HepG2 (cell line): ENCODE measurements around the gene CD320. TPM values are rescaled to one million over a fixed set of nuclear protein-coding genes. Genes with fewer than 3 reads are reported as not detected.

Experiments
- ATAC-seq: fragments of 200-7000 bp; cut with Tn5 transposase; 3 replicates; pipeline ENCODE4 v1.9.1; 2020; ENCODE audit warnings: mild to moderate bottlenecking, moderate library complexity
- BruUV-seq: library from RNA; stranded (reverse); fragments of 400-500 nt; replicated peaks from 2 replicates; lab custom pipeline; 2021; lab: Mats Ljungman, UMichigan
- CTCF ChIA-PET: fragments of 300-600 bp; formaldehyde crosslinking; extraction: SDS; loops from one replicate; lab custom pipeline; 2021; ENCODE audit warnings: low total read pairs, inconsistent platforms, low intra/inter-chr PET ratio; lab: Yijun Ruan, JAX
- POLR2A ChIA-PET: fragments of 350-600 bp; sonication (Branson Sonifier 250); formaldehyde crosslinking; loops from one replicate; lab custom pipeline; 2020; ENCODE audit warnings: antibody characterized with exemption, inconsistent platforms; lab: Yijun Ruan, JAX
- DNase-seq: peaks from one replicate; pipeline ENCODE4 v3.0.0-alpha.2; 2015; ENCODE audit warnings: low spot score
- FAIRE-seq: peaks from 3 replicates; lab custom pipeline; 2011; peaks lifted over from hg19 to GRCh38; lab: Jason Lieb, UNC
- H2AFZ ChIP-seq: one replicate; pipeline ENCODE4 v1.6.1; 2011; ENCODE audit warnings: low read length, inconsistent platforms
- H3K27ac ChIP-seq: fragments of 300-600 bp; 3 replicates; pipeline ENCODE4 v1.8.0; 2011; ENCODE audit warnings: mixed run types, mild to moderate bottlenecking, mixed read lengths, low read length, inconsistent platforms; ENCODE audit not compliant: insufficient read depth; ENCODE audit errors: extremely low read length
- H3K27me3 ChIP-seq, 2 experiments: fragments of 200-600 bp in 1 of 2; 2 replicates in 1 of 2; 3 replicates in 1 of 2; pipeline versions ENCODE4 v1.6.0 to v1.8.0; 2011; ENCODE audit warnings: low read length in 2 of 2, mild to moderate bottlenecking in 2 of 2, moderate library complexity in 2 of 2, inconsistent platforms in 1 of 2; ENCODE audit not compliant: insufficient read depth in 2 of 2, control insufficient read depth in 1 of 2
- H3K36me3 ChIP-seq, 2 experiments: fragments of 200-600 bp in 1 of 2; replicated peaks in 1 of 2; 2 replicates in 1 of 2; 3 replicates in 1 of 2; pipeline versions ENCODE4 v1.5.1 to v1.8.0; 2011; ENCODE audit warnings: low read length in 2 of 2, inconsistent platforms in 1 of 2; ENCODE audit not compliant: insufficient read depth in 2 of 2, control insufficient read depth in 1 of 2
- H3K4me1 ChIP-seq: 2 replicates; pipeline ENCODE4 v1.5.1; 2012; ENCODE audit warnings: low read length, inconsistent platforms; ENCODE audit not compliant: insufficient read depth
- H3K4me2 ChIP-seq: 2 replicates; pipeline ENCODE4 v1.6.0; 2011; ENCODE audit warnings: low read depth, low read length, inconsistent platforms
- H3K4me3 ChIP-seq, 3 experiments: fragments of 200-600 bp in 1 of 3; sonication (generic), shearing (Covaris generic) in 1 of 3; replicated peaks in 1 of 3; 2 replicates each; pipeline ENCODE4 v1.5.1; 2011 to 2016; ENCODE audit warnings: low read length in 3 of 3, inconsistent platforms in 2 of 3, low read depth in 2 of 3, mild to moderate bottlenecking in 2 of 3, control low read depth in 1 of 3, mixed read lengths in 1 of 3; ENCODE audit not compliant: insufficient read depth in 1 of 3
- H3K79me2 ChIP-seq: one replicate; pipeline ENCODE4 v1.6.1; 2011; ENCODE audit warnings: low read length, inconsistent platforms; ENCODE audit not compliant: insufficient read depth
- H3K9ac ChIP-seq: 2 replicates; pipeline ENCODE4 v1.6.0; 2011; ENCODE audit warnings: mild to moderate bottlenecking, low read depth, low read length, inconsistent platforms; ENCODE audit not compliant: insufficient read depth
- H3K9me3 ChIP-seq: 2 replicates; pipeline ENCODE4 v1.5.1; 2012; ENCODE audit warnings: mild to moderate bottlenecking, low read length
- H4K20me1 ChIP-seq: 2 replicates; pipeline ENCODE4 v1.6.0; 2011; ENCODE audit warnings: inconsistent platforms, mild to moderate bottlenecking, low read length, moderate library complexity; ENCODE audit not compliant: insufficient read depth
- GTF3A ChIP-seq: sonication (generic); formaldehyde crosslinking; conservative IDR thresholded peaks from 2 replicates; pipeline ENCODE4 v1.4.0; 2020; ENCODE audit warnings: mild to moderate bottlenecking, missing genetic modification reagents
- JUND ChIP-seq: sonication (generic); formaldehyde crosslinking; IDR thresholded peaks from 2 replicates; pipeline ENCODE4 v1.8.0; 2022; ENCODE audit warnings: mild to moderate bottlenecking, missing genetic modification reagents
- MAZ ChIP-seq, 2 experiments: sonication (generic) in 1 of 2; formaldehyde crosslinking in 1 of 2; IDR thresholded peaks; 2 replicates each; pipeline versions ENCODE4 v1.5.0 to v1.6.1; 2012 to 2020; ENCODE audit warnings: low read depth in 2 of 2, mild to moderate bottlenecking in 2 of 2, borderline replicate concordance in 1 of 2, improper control_type of control experiment in 1 of 2, low read length in 1 of 2, missing genetic modification reagents in 1 of 2, moderate library complexity in 1 of 2
- NFIB ChIP-seq: sonication (generic); formaldehyde crosslinking; IDR thresholded peaks from 2 replicates; pipeline ENCODE4 v1.9.0; 2021; ENCODE audit warnings: missing genetic modification reagents, mild to moderate bottlenecking, borderline replicate concordance
- RARA ChIP-seq: IDR thresholded peaks from 2 replicates; pipeline ENCODE4 v1.6.1; 2016; ENCODE audit warnings: missing genetic modification reagents, missing compliant biosample characterization
- RFX5 ChIP-seq: IDR thresholded peaks from 2 replicates; pipeline ENCODE4 v1.6.1; 2011; ENCODE audit warnings: low read depth, low read length, improper control_type of control experiment
- SRSF1 ChIP-seq: fragments of 200-400 bp; formaldehyde crosslinking; optimal IDR thresholded peaks from 2 replicates; pipeline ENCODE3; 2017; ENCODE audit warnings: mild to moderate bottlenecking, low read depth, low read length, moderate library complexity
- UBTF ChIP-seq: sonication (generic); formaldehyde crosslinking; IDR thresholded peaks from 2 replicates; pipeline ENCODE4 v1.4.0; 2020; ENCODE audit warnings: mild to moderate bottlenecking, missing genetic modification reagents
- ZBTB2 ChIP-seq: sonication (generic); formaldehyde crosslinking; IDR thresholded peaks from 2 replicates; pipeline ENCODE4 v1.8.0; 2022; ENCODE audit warnings: low read depth, missing genetic modification reagents
- ZFX ChIP-seq: sonication (generic); formaldehyde crosslinking; IDR thresholded peaks from 2 replicates; pipeline ENCODE4 v1.4.0; 2020; ENCODE audit warnings: mild to moderate bottlenecking, low read depth, missing genetic modification reagents, moderate library complexity
- ZFY ChIP-seq: sonication (generic); formaldehyde crosslinking; IDR thresholded peaks from 2 replicates; pipeline ENCODE4 v1.4.0; 2020; ENCODE audit warnings: missing genetic modification reagents
- ZNF230 ChIP-seq: sonication (generic); formaldehyde crosslinking; IDR thresholded peaks from 2 replicates; pipeline ENCODE4 v1.4.0; 2020; ENCODE audit warnings: mild to moderate bottlenecking, missing genetic modification reagents
- ZNF441 ChIP-seq: sonication (generic); formaldehyde crosslinking; IDR thresholded peaks from 2 replicates; pipeline ENCODE4 v1.7.0; 2021; ENCODE audit warnings: missing genetic modification reagents, borderline replicate concordance
- ZZZ3 ChIP-seq: sonication (generic); formaldehyde crosslinking; IDR thresholded peaks from 2 replicates; pipeline ENCODE4 v1.4.0; 2020; ENCODE audit warnings: missing genetic modification reagents, mild to moderate bottlenecking, borderline replicate concordance
- WGBS: methylation state at CpG from one replicate; pipeline ENCODE4 v1.1.6; 2017; ENCODE audit warnings: low lambda C conversion rate; 5-methylcytosine and 5-hydroxymethylcytosine counted together
- in situ Hi-C: cut with HindIII; loops from 2 replicates; pipeline ENCODE4 v1.10.0; 2017; ENCODE audit warnings: low pct_unique_long_range_greater_than_20kb; ENCODE audit not compliant: extremely low pct_ligation_motif_present
- intact Hi-C: fragments of 100-400 bp; cut with micrococcal nuclease; formaldehyde crosslinking; loops from one replicate; pipeline ENCODE4 v1.10.0; 2022; ENCODE audit not compliant: unreplicated experiment
- polyA plus RNA-seq, 8 experiments: library from polyadenylated mRNA; depleted of rRNA in 3 of 8; stranded (reverse) in 7 of 8; unstranded in 1 of 8; fragments of >200 nt; fragmentation: Illumina TruSeq in 4 of 8; extraction: Trizol in 4 of 8; gene quantifications; 2 replicates each; pipeline versions ENCODE4 v1.2.1 to v1.2.3, GENCODE V29; 2011 to 2016; ENCODE audit warnings: low read depth in 4 of 8, missing spikeins in 1 of 8, mixed read lengths in 1 of 8; ENCODE audit not compliant: insufficient read depth in 1 of 8
- total RNA-seq, 5 experiments: library from RNA; depleted of rRNA; stranded (reverse); fragments of >200 nt; fragmentation: Illumina TruSeq; extraction: Trizol; gene quantifications; 2 replicates each; pipeline ENCODE4 v1.2.3, GENCODE V29; 2016; ENCODE audit warnings: low read depth in 1 of 5
- TF ChIP-seq, protein P1 (sequence below): IDR thresholded peaks from 2 replicates; pipeline ENCODE4 v1.6.1; 2012; ENCODE audit warnings: inconsistent platforms
- TF ChIP-seq, protein P2 (sequence below): sonication (generic); formaldehyde crosslinking; conservative IDR thresholded peaks from 2 replicates; pipeline ENCODE4 v1.4.0; 2020; ENCODE audit warnings: missing genetic modification reagents

CD320 gene
- total and polyA plus RNA-seq, 2 of the 13 experiments (the other 11 are each of a cell fraction or from before 2014, with no cell fraction given) = 83.1 to 99.9 TPM

DNA sequence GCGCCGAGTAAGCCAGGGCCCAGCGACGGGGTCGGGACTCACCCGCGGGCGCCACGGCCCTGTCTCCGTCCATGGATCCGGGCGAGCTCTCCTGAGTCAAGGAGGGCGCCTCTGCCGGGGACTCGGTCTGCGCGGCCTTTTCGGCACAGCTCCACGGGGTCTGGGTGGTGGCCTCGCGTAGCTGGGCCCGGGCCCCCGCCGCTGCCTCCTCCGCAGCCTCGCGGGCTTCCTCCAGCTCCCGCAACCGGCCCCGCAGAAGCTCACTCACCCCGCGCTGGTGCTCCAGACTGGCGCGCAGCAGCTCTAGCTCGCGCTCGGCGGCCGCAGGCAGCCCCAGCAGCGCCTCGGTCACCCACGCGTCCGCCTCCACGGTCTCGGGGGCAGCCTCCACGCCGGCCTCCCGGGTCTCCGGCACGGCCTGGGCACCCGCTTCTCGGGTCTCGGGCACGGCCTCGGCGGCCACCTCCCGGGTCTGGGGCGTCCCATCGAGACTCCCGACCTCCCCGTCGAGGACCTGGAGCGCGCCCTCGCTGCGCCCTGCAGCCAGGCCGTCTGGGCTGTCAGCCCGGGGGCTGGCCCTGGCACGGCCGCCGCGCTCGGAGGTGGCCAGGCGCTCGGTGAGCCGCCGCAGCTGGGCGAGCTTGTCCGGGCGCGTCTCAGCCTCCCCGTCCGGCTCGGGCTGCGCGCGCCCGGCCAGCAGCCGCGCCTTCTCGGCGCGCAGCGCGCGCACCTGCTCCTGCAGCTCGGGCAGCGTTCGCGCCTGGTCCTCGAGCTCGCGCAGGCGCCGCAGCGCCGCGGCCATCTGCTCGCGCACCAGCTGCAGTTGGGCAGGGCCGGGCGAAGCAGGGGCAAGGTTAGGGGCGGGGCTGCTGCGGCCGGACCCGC is 26.5 kb upstream of the CD320 start:
- in situ Hi-C loops (no loop called here), intact Hi-C loops (no loop called here)
- ATAC-seq = peak; percentile 56
- Histone ChIP-seq H3K4me3 (peak overlapping the region; percentile 26 to 65 (median 43); a peak in 4 of 6 replicates), H3K36me3 (no peaks in the 10 kb centered on the region), H3K4me1 (peaks cover 47% of the 10 kb centered on the region), H3K9me3 (no peaks in the 10 kb centered on the region), H3K4me2 (peak overlapping the region; percentile 58), H3K27me3 (peaks cover 10 to 52% of the 10 kb centered on the region in 2 experiments), H3K9ac (no peak overlapping the region), H3K27ac (no peak overlapping the region), H2AFZ (no peak overlapping the region), H4K20me1 (no peaks in the 10 kb centered on the region), H3K79me2 (no peaks in the 10 kb centered on the region)
- FAIRE-seq = no peak
- ChIA-PET POLR2A (interaction anchor here (0.6 to 2.1 kb wide), 5 partner anchors 10 to 89 kb away, joined by 3 to 16 read pairs (median 3); partner anchors contain the start of genes NDUFA7 and RPS28), CTCF (no interaction called here)
- peak; percentile 27 for DNase-seq
- no TSS peak for BruUV-seq
- WGBS = no CpG with 5 or more reads among the region's 117 CpGs
- no peak for TF ChIP-seq GTF3A
- TF ChIP-seq ZFY = 0 out of 2 replicates have a peak, but pooled peaks have one; percentile 5
- no peak for TF ChIP-seq NFIB
- no peak for TF ChIP-seq ZBTB2 (CRISPR knock-in tag)
- no peak for TF ChIP-seq RFX5
- TF ChIP-seq, protein P1, sequence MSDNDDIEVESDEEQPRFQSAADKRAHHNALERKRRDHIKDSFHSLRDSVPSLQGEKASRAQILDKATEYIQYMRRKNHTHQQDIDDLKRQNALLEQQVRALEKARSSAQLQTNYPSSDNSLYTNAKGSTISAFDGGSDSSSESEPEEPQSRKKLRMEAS = no peak; the same call in 1 of the 2 replicates
- TF ChIP-seq SRSF1 = no peak
- no peak for TF ChIP-seq ZNF441
- TF ChIP-seq RARA (CRISPR knock-in tag) = no peak
- TF ChIP-seq ZFX (CRISPR knock-in tag) = no peak
- TF ChIP-seq ZZZ3 = no peak
- TF ChIP-seq, protein P2, sequence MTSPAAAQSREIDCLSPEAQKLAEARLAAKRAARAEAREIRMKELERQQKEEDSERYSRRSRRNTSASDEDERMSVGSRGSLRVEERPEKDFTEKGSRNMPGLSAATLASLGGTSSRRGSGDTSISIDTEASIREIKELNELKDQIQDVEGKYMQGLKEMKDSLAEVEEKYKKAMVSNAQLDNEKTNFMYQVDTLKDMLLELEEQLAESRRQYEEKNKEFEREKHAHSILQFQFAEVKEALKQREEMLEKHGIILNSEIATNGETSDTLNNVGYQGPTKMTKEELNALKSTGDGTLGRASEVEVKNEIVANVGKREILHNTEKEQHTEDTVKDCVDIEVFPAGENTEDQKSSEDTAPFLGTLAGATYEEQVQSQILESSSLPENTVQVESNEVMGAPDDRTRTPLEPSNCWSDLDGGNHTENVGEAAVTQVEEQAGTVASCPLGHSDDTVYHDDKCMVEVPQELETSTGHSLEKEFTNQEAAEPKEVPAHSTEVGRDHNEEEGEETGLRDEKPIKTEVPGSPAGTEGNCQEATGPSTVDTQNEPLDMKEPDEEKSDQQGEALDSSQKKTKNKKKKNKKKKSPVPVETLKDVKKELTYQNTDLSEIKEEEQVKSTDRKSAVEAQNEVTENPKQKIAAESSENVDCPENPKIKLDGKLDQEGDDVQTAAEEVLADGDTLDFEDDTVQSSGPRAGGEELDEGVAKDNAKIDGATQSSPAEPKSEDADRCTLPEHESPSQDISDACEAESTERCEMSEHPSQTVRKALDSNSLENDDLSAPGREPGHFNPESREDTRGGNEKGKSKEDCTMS (CRISPR knock-in tag) = no peak
- no peak for TF ChIP-seq ZNF230 (CRISPR knock-in tag)
- TF ChIP-seq MAZ (IDR thresholded peaks at IDR 0.05; ENCODE audit: borderline replicate concordance, low read depth, low read length) = no peak
- no peak for TF ChIP-seq MAZ (CRISPR knock-in tag; IDR thresholded peaks at IDR 0.05; ENCODE audit: low read depth)
- peak; percentile 29; the same call in 1 of the 2 replicates for TF ChIP-seq UBTF (CRISPR knock-in tag)
- no peak for TF ChIP-seq JUND
